GM18951 (cell line): Measurements from ENCODE around the gene PPP1R1C.

Source experiments
- POLR2A ChIP-seq: IDR thresholded peaks from 4 replicates; pipeline ENCODE4 v1.6.1; 2011; ENCODE audit warnings: mild to moderate bottlenecking; ENCODE audit not compliant: insufficient read length, insufficient read depth; ENCODE audit errors: extremely low read depth
- in situ Hi-C: fragments of 300-500 bp; cut with MboI; formaldehyde crosslinking; loops from one replicate; pipeline ENCODE4 v1.12.0; 2022; ENCODE audit warnings: low sequenced_read_pairs, mixed read lengths, inconsistent platforms; ENCODE audit not compliant: unreplicated experiment

PPP1R1C gene

GRCh38 chr2:182144041-182144775 lies 158.6 kb downstream of the PPP1R1C start:
- in situ Hi-C loops: no loop called here
- TF ChIP-seq POLR2A: no peak

GRCh38 chr2:182144776-182145165 lies 159.1 kb downstream of the PPP1R1C start:
- no peak for TF ChIP-seq POLR2A
- in situ Hi-C loops: no loop called here

- TF ChIP-seq POLR2A: no peak
- in situ Hi-C loops: no loop called here
These were observed 162.7 kb downstream of the PPP1R1C start for GRCh38 chr2:182148344-182148743.

- no peak for TF ChIP-seq POLR2A
- in situ Hi-C loops: no loop called here
These were observed 178.2 kb downstream of the PPP1R1C start for GRCh38 chr2:182163878-182164277.

- TF ChIP-seq POLR2A: no peak
- in situ Hi-C loops: no loop called here
These were observed 179.0 kb downstream of the PPP1R1C start for GRCh38 chr2:182164686-182165085.

- in situ Hi-C loops: no loop called here
- no peak for TF ChIP-seq POLR2A
These were observed 179.5 kb downstream of the PPP1R1C start for GRCh38 chr2:182165202-182165601.

- in situ Hi-C loops: no loop called here
- no peak for TF ChIP-seq POLR2A
These were observed 180.8 kb downstream of the PPP1R1C start for GRCh38 chr2:182166406-182166805.

GRCh38 chr2:182166841-182167240 lies 181.2 kb downstream of the PPP1R1C start:
- TF ChIP-seq POLR2A: no peak
- in situ Hi-C loops: no loop called here
